Fibroblast of lung (primary cell): Measurements from ENCODE around the gene PTPRM. TPM values are rescaled to one million over a fixed set of nuclear protein-coding genes. Genes with fewer than 3 reads are reported as not detected.

Source experiments
- DNase-seq, 2 donors: peaks; one replicate each; pipeline versions ENCODE4 v3.0.0 to v3.0.0-alpha.2; 2010; ENCODE audit warnings: low read depth in 2 of 2
- H2AFZ ChIP-seq: 2 replicates; pipeline ENCODE4 v1.5.1; 2012; ENCODE audit warnings: low read length, control low read depth, inconsistent platforms
- H3K27ac ChIP-seq: 2 replicates; pipeline ENCODE4 v1.5.1; 2011; ENCODE audit warnings: low read length, control low read depth; ENCODE audit not compliant: insufficient read depth
- H3K27me3 ChIP-seq: 2 replicates; pipeline ENCODE4 v1.5.1; 2011; ENCODE audit warnings: mild to moderate bottlenecking, low read length; ENCODE audit not compliant: control insufficient read depth, insufficient read depth
- H3K36me3 ChIP-seq: 2 replicates; pipeline ENCODE4 v1.5.1; 2011; ENCODE audit warnings: low read length; ENCODE audit not compliant: control insufficient read depth, insufficient read depth
- H3K4me1 ChIP-seq: 2 replicates; pipeline ENCODE4 v1.5.1; 2011; ENCODE audit warnings: low read length; ENCODE audit not compliant: control insufficient read depth, insufficient read depth; ENCODE audit errors: extremely low read depth
- H3K4me2 ChIP-seq: 2 replicates; pipeline ENCODE4 v1.5.1; 2011; ENCODE audit warnings: low read length, control low read depth; ENCODE audit not compliant: insufficient read depth; ENCODE audit errors: extremely low read depth
- H3K4me3 ChIP-seq, 4 experiments: fragments of 200-600 bp in 1 of 4; sonication (generic) in 1 of 4; replicated peaks in 1 of 4; 2 replicates each; pipeline ENCODE4 v1.5.1; 2011 to 2016; ENCODE audit warnings: low read length in 4 of 4, low read depth in 3 of 4, mild to moderate bottlenecking in 3 of 4, control low read depth in 2 of 4, inconsistent platforms in 1 of 4, mixed read lengths in 1 of 4; ENCODE audit not compliant: insufficient read depth in 1 of 4; ENCODE audit errors: control extremely low read depth in 1 of 4
- H3K79me2 ChIP-seq: 2 replicates; pipeline ENCODE4 v1.5.1; 2012; ENCODE audit warnings: mild to moderate bottlenecking, low read length, inconsistent platforms; ENCODE audit not compliant: control insufficient read depth, insufficient read depth
- H3K9ac ChIP-seq: 2 replicates; pipeline ENCODE4 v1.5.1; 2011; ENCODE audit warnings: mild to moderate bottlenecking, low read length, control low read depth; ENCODE audit not compliant: insufficient read depth
- H3K9me3 ChIP-seq: 2 replicates; pipeline ENCODE4 v1.5.1; 2012; ENCODE audit warnings: low read depth, low read length; ENCODE audit not compliant: control insufficient read depth, insufficient read depth
- H4K20me1 ChIP-seq: 2 replicates; pipeline ENCODE4 v1.5.1; 2011; ENCODE audit warnings: low read length; ENCODE audit not compliant: control insufficient read depth, insufficient read depth; ENCODE audit errors: extremely low read depth
- CTCF ChIP-seq, 2 donors: IDR thresholded peaks in 1 of 2; conservative IDR thresholded peaks in 1 of 2; 1 replicate in 1 of 2; 2 replicates in 1 of 2; pipeline ENCODE4 v1.5.1; 2011 to 2012; ENCODE audit warnings: low read length in 2 of 2, control low read depth in 1 of 2, inconsistent platforms in 1 of 2, low read depth in 1 of 2, mild to moderate bottlenecking in 1 of 2
- EZH2 ChIP-seq: IDR thresholded peaks from 2 replicates; pipeline ENCODE4 v1.5.1; 2012; ENCODE audit warnings: low read length, control low read depth, mild to moderate bottlenecking; ENCODE audit errors: missing control alignments
- polyA plus RNA-seq, 2 donors: library from polyadenylated mRNA; depleted of rRNA in 1 of 2; stranded (reverse) in 1 of 2; unstranded in 1 of 2; fragments of >200 nt; gene quantifications; 2 replicates each; pipeline ENCODE4 v1.2.1, GENCODE V29; 2011 to 2012; ENCODE audit warnings: missing spikeins in 1 of 2
- total RNA-seq: library from RNA; depleted of rRNA; stranded (reverse); fragments of >200 nt; gene quantifications from 2 replicates; pipeline ENCODE4 v1.2.1, GENCODE V29; 2014

Gene PTPRM
- total and polyA plus RNA-seq, 2 donors (not counting 1 experiment from before 2014, with no cell fraction given): 86.6 to 87.0 TPM

GRCh38 chr18:7726522-7726921, 159.4 kb downstream of the PTPRM start:
- no peaks in the 10 kb centered on the region for H3K4me1 ChIP-seq
- H3K79me2 ChIP-seq: no peaks in the 10 kb centered on the region
- DNase-seq: no peak
- H3K27me3 ChIP-seq: no peaks in the 10 kb centered on the region
- no peaks in the 10 kb centered on the region for H3K9me3 ChIP-seq
- no peak overlapping the region for H3K27ac ChIP-seq
- H4K20me1 ChIP-seq: no peaks in the 10 kb centered on the region
- no peak overlapping the region for H3K4me2 ChIP-seq
- no peak overlapping the region for H2AFZ ChIP-seq
- TF ChIP-seq CTCF (conservative IDR thresholded peaks at IDR 0.05 in 1 of 2, IDR thresholded peaks at IDR 0.05 in 1 of 2; ENCODE audit: low read depth in 1 of 2, low read length in 2 of 2) (no peak), EZH2 (no peak)
- no peak overlapping the region for H3K4me3 ChIP-seq
- no peaks in the 10 kb centered on the region for H3K36me3 ChIP-seq
- H3K9ac ChIP-seq: no peak overlapping the region

GRCh38 chr18:7727361-7728076, 160.4 kb downstream of the PTPRM start:
- Histone ChIP-seq H4K20me1 (no peaks in the 10 kb centered on the region), H2AFZ (no peak overlapping the region), H3K4me2 (no peak overlapping the region), H3K27ac (no peak overlapping the region), H3K4me1 (no peaks in the 10 kb centered on the region), H3K4me3 (no peak overlapping the region), H3K36me3 (no peaks in the 10 kb centered on the region), H3K79me2 (no peaks in the 10 kb centered on the region), H3K27me3 (no peaks in the 10 kb centered on the region), H3K9ac (no peak overlapping the region), H3K9me3 (no peaks in the 10 kb centered on the region)
- DNase-seq: peak in 1 of 2 donors; percentile 30
- no peak for TF ChIP-seq CTCF (conservative IDR thresholded peaks at IDR 0.05 in 1 of 2, IDR thresholded peaks at IDR 0.05 in 1 of 2; ENCODE audit: low read depth in 1 of 2, low read length in 2 of 2)
- no peak for TF ChIP-seq EZH2

GRCh38 chr18:7728297-7728696, 161.2 kb downstream of the PTPRM start:
- Histone ChIP-seq H3K9ac (no peak overlapping the region), H3K4me2 (no peak overlapping the region), H3K4me1 (no peaks in the 10 kb centered on the region), H3K36me3 (no peaks in the 10 kb centered on the region), H3K27me3 (no peaks in the 10 kb centered on the region), H3K4me3 (no peak overlapping the region), H4K20me1 (no peaks in the 10 kb centered on the region), H3K27ac (no peak overlapping the region), H2AFZ (no peak overlapping the region), H3K79me2 (no peaks in the 10 kb centered on the region), H3K9me3 (no peaks in the 10 kb centered on the region)
- TF ChIP-seq CTCF (conservative IDR thresholded peaks at IDR 0.05 in 1 of 2, IDR thresholded peaks at IDR 0.05 in 1 of 2; ENCODE audit: low read depth in 1 of 2, low read length in 2 of 2) (no peak), EZH2 (no peak)
- DNase-seq: no peak
